ENCODE data around the gene PTCSC3. TPM values are rescaled to one million over a fixed set of nuclear protein-coding genes. Genes with fewer than 3 reads are reported as not detected.

The PTCSC3 gene
- total RNA-seq, 2 donors from 2014 or later, result not detected

GRCh38 chr14:36134038-36134437 lies 42.5 kb downstream of the PTCSC3 start:
- no peaks in the 10 kb centered on the region for H3K4me1 ChIP-seq (replicated peaks)
- no peak overlapping the region for H3K27ac ChIP-seq
- WGBS, result 92% methylated on average over 2 of the region's 2 CpGs
- DNase-seq (ENCODE audit: low spot score), result no peak
- H3K4me3 ChIP-seq, result no peak overlapping the region
- H3K27me3 ChIP-seq (replicated peaks; ENCODE audit: insufficient read depth), result no peaks in the 10 kb centered on the region
- intact Hi-C loops (cut with DNase I), result no loop called here
- TF ChIP-seq POLR2AphosphoS5 (IDR thresholded peaks at IDR 0.05), result no peak
- TF ChIP-seq, protein P1, sequence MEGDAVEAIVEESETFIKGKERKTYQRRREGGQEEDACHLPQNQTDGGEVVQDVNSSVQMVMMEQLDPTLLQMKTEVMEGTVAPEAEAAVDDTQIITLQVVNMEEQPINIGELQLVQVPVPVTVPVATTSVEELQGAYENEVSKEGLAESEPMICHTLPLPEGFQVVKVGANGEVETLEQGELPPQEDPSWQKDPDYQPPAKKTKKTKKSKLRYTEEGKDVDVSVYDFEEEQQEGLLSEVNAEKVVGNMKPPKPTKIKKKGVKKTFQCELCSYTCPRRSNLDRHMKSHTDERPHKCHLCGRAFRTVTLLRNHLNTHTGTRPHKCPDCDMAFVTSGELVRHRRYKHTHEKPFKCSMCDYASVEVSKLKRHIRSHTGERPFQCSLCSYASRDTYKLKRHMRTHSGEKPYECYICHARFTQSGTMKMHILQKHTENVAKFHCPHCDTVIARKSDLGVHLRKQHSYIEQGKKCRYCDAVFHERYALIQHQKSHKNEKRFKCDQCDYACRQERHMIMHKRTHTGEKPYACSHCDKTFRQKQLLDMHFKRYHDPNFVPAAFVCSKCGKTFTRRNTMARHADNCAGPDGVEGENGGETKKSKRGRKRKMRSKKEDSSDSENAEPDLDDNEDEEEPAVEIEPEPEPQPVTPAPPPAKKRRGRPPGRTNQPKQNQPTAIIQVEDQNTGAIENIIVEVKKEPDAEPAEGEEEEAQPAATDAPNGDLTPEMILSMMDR (IDR thresholded peaks at IDR 0.05), result no peak
- TF ChIP-seq POLR2A (IDR thresholded peaks at IDR 0.05), result no peak
- no peaks in the 10 kb centered on the region for H3K36me3 ChIP-seq
- H3K9me3 ChIP-seq, result no peaks in the 10 kb centered on the region

- WGBS, result 0% methylated on average over 1 of the region's 1 CpG
- no peak for TF ChIP-seq POLR2A (IDR thresholded peaks at IDR 0.05)
- no peak for TF ChIP-seq POLR2AphosphoS5 (IDR thresholded peaks at IDR 0.05)
- TF ChIP-seq, protein P1 (IDR thresholded peaks at IDR 0.05), result no peak
- Histone ChIP-seq H3K36me3 (no peaks in the 10 kb centered on the region), H3K27ac (no peak overlapping the region), H3K4me1 (replicated peaks) (no peaks in the 10 kb centered on the region), H3K9me3 (no peaks in the 10 kb centered on the region), H3K27me3 (replicated peaks; ENCODE audit: insufficient read depth) (no peaks in the 10 kb centered on the region), H3K4me3 (no peak overlapping the region)
- DNase-seq (ENCODE audit: low spot score), result no peak
- intact Hi-C loops (cut with DNase I), result no loop called here
Observed at GRCh38 chr14:36132826-36133225, 43.7 kb downstream of the PTCSC3 start.

DNA sequence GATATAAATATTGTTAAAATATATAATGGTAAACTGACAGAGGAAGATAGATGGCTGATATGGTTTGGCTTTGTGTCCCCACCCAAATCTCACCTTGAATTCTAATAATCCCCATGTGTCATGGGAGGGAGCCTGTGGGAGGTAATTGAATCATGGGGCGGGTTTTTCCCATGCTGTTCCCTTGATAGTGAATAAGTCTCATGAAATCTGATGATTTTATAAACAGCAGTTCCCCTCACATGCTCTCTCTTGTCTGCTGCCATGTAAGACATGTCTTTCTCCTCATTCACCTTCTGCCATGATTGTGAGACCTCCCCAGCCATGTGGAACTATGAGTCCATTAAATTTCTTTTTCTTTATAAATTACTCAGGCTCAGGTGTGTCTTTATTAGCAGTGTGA lies 46.3 kb downstream of the PTCSC3 start:
- no peak for DNase-seq (ENCODE audit: low spot score)
- H3K27ac ChIP-seq, result no peak overlapping the region
- H3K27me3 ChIP-seq (replicated peaks; ENCODE audit: insufficient read depth), result no peaks in the 10 kb centered on the region
- no peaks in the 10 kb centered on the region for H3K36me3 ChIP-seq
- H3K4me3 ChIP-seq, result no peak overlapping the region
- 90% methylated on average over 1 of the region's 1 CpG for WGBS
- no peaks in the 10 kb centered on the region for H3K4me1 ChIP-seq (replicated peaks)
- intact Hi-C loops (cut with DNase I), result no loop called here
- TF ChIP-seq POLR2AphosphoS5 (IDR thresholded peaks at IDR 0.05), result no peak
- no peaks in the 10 kb centered on the region for H3K9me3 ChIP-seq

DNA sequence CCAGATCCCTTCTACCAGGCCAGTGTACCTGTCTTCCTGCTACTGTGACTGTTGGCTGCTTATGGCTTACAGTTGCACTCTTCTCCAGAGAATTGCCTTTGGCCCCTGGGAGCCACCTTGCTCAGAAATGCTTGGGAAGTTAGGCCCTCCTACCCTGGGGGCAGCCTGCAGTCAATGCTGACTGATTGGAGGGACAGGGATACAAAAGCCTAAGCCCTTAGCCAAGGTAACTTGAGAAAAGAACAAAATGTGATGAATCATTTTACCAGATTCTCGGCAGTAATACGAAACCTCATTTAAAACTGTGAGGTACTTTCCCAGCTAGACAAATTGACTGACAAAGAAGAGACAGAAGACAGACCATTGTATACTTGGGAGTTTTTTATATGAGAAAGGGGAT lies 47.3 kb downstream of the PTCSC3 start:
- no peaks in the 10 kb centered on the region for H3K27me3 ChIP-seq (replicated peaks; ENCODE audit: insufficient read depth)
- H3K36me3 ChIP-seq, result no peaks in the 10 kb centered on the region
- H3K4me3 ChIP-seq, result no peak overlapping the region
- DNase-seq (ENCODE audit: low spot score), result no peak
- H3K27ac ChIP-seq, result no peak overlapping the region
- H3K9me3 ChIP-seq, result no peaks in the 10 kb centered on the region
- H3K4me1 ChIP-seq (replicated peaks), result no peaks in the 10 kb centered on the region
- WGBS, result 12% methylated on average over 2 of the region's 2 CpGs
- intact Hi-C loops (cut with DNase I), result no loop called here
- no peak for TF ChIP-seq POLR2AphosphoS5 (IDR thresholded peaks at IDR 0.05)
- TF ChIP-seq, protein P1 (IDR thresholded peaks at IDR 0.05), result no peak
- TF ChIP-seq POLR2A (IDR thresholded peaks at IDR 0.05), result no peak

- H3K36me3 ChIP-seq, result no peaks in the 10 kb centered on the region
- H3K27me3 ChIP-seq (replicated peaks; ENCODE audit: insufficient read depth), result no peaks in the 10 kb centered on the region
- no peak overlapping the region for H3K27ac ChIP-seq
- H3K9me3 ChIP-seq, result no peaks in the 10 kb centered on the region
- TF ChIP-seq POLR2A (IDR thresholded peaks at IDR 0.05) (no peak), POLR2AphosphoS5 (IDR thresholded peaks at IDR 0.05) (no peak)
- TF ChIP-seq, protein P1 (IDR thresholded peaks at IDR 0.05), result no peak
- WGBS, result 64% methylated on average over 4 of the region's 4 CpGs
- no peak overlapping the region for H3K4me3 ChIP-seq
- no peaks in the 10 kb centered on the region for H3K4me1 ChIP-seq (replicated peaks)
- intact Hi-C loops (cut with DNase I), result no loop called here
- DNase-seq (ENCODE audit: low spot score), result no peak
Observed at GRCh38 chr14:36113341-36113740, 63.2 kb downstream of the PTCSC3 start.

All from prostate gland (tissue), 2 donors.